ENCODE data around the gene NAXE. TPM values are rescaled to one million over a fixed set of nuclear protein-coding genes. Genes with fewer than 3 reads are reported as not detected.

NAXE gene
- total RNA-seq, 4 donors from 2014 or later: 37.0 to 52.7 (median 45.8) TPM

- WGBS, 2 donors: 19 to 22% methylated on average over 6 of the region's 6 CpGs
- TF ChIP-seq POLR2A (IDR thresholded peaks at IDR 0.05) (no peak), CTCF (IDR thresholded peaks at IDR 0.05) (no peak)
- intact Hi-C loops (cut with DNase I; ENCODE audit: low total_unique reads): no loop called here
- no peak overlapping the region for H3K4me3 ChIP-seq (ENCODE audit: low read depth, poor library complexity, severe bottlenecking)
- DNase-seq (ENCODE audit: low spot score in 2 of 2): no peak
Observed at GRCh38 chr1:156591181-156591431, 470 bp upstream of the NAXE start.

DNA sequence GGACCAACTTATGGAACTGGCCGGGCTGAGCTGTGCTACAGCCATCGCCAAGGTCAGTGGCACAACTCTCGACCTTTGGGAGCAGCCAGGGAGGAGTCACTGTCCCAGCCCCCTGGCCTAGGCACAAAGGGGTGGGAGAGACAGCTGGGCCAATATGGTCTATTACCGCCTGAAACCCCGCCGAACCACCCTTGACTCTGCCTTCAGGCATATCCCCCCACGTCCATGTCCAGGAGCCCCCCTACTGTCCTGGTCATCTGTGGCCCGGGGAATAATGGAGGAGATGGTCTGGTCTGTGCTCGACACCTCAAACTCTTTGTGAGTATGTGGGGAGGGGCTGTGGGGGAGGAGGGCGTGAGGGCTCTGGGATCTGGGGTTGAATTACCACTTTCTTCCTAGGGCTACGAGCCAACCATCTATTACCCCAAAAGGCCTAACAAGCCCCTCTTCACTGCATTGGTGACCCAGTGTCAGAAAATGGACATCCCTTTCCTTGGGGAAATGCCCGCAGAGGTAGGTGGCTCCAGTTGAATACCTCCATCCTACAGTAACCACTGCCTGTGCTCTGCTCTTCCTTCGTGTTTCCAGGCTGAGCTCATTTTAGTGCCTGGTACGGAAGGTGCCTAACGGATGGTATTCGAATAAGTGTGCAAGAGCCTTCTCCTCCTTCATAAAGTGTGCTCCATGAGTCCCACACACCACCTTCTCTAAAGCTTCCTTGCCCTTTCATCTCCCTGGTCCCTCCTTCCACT lies 758 bp downstream of the NAXE start:
- WGBS, 2 donors: 37 to 56% methylated on average over 13 to 16 of the region's 16 CpGs
- DNase-seq (ENCODE audit: low spot score in 2 of 2): no peak
- intact Hi-C loops (cut with DNase I; ENCODE audit: low total_unique reads): no loop called here
- H3K4me3 ChIP-seq (ENCODE audit: low read depth, poor library complexity, severe bottlenecking): peak overlapping the region; percentile 63
- TF ChIP-seq POLR2A (IDR thresholded peaks at IDR 0.05): no peak
- no peak for TF ChIP-seq CTCF (IDR thresholded peaks at IDR 0.05)

- TF ChIP-seq POLR2A (IDR thresholded peaks at IDR 0.05) (no peak), CTCF (IDR thresholded peaks at IDR 0.05) (no peak)
- intact Hi-C loops (cut with DNase I; ENCODE audit: low total_unique reads): no loop called here
- DNase-seq (ENCODE audit: low spot score in 2 of 2): no peak
- WGBS, 2 donors: 67 to 72% methylated on average over 8 of the region's 8 CpGs
- H3K4me3 ChIP-seq (ENCODE audit: low read depth, poor library complexity, severe bottlenecking): no peak overlapping the region
Observed at GRCh38 chr1:156592910-156593660, 1.5 kb downstream of the NAXE start.

- no peak for DNase-seq (ENCODE audit: low spot score in 2 of 2)
- intact Hi-C loops (cut with DNase I; ENCODE audit: low total_unique reads): no loop called here
- 82 to 87% methylated on average over 8 of the region's 8 CpGs for WGBS, 2 donors
- no peak overlapping the region for H3K4me3 ChIP-seq (ENCODE audit: low read depth, poor library complexity, severe bottlenecking)
- TF ChIP-seq POLR2A (IDR thresholded peaks at IDR 0.05) (no peak), CTCF (IDR thresholded peaks at IDR 0.05) (no peak)
Observed at GRCh38 chr1:156593661-156593989, 2.0 kb downstream of the NAXE start.

DNA sequence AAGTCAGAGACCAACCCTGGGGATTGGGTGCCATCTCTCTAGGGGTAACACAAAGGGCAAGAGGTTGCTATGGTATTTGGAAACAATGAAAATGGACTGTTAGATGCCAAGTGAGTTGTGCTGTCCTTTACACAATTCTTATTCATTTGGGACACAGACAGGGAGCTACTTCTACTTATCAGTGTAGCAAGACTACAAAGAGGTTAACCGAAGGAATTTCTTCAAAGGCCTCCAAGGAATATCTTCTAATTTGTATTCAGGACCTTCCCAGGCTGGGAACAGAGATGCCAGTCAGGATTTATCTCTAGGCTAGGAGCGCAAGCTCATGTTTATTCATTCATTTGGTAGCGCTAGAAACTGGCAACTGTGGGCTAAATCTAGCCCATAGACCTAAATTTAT lies 2.6 kb downstream of the NAXE start:
- no peak for DNase-seq (ENCODE audit: low spot score in 2 of 2)
- WGBS, 2 donors: 62 to 70% methylated on average over 3 of the region's 3 CpGs
- no peak overlapping the region for H3K4me3 ChIP-seq (ENCODE audit: low read depth, poor library complexity, severe bottlenecking)
- intact Hi-C loops (cut with DNase I; ENCODE audit: low total_unique reads): no loop called here
- no peak for TF ChIP-seq CTCF (IDR thresholded peaks at IDR 0.05)
- TF ChIP-seq POLR2A (IDR thresholded peaks at IDR 0.05): no peak

Data from lower leg skin (tissue), 4 donors.